Kidney (tissue), 22 donors: ENCODE data around the gene PRKCQ. TPM values are rescaled to one million over a fixed set of nuclear protein-coding genes. Genes with fewer than 3 reads are reported as not detected.

ENCODE experiments used
- DNase-seq, 5 donors: peaks; one replicate each; pipeline ENCODE4 v3.0.0-alpha.2; 2013 to 2020
- FAIRE-seq: peaks from 2 replicates; lab custom pipeline; 2012; peaks lifted over from hg19 to GRCh38; lab: Jason Lieb, UNC
- H3K27ac ChIP-seq, 2 donors: one replicate each; pipeline ENCODE4 v1.7.0; 2013; ENCODE audit warnings: low read depth in 2 of 2, low read length in 2 of 2, inconsistent platforms in 1 of 2
- H3K27me3 ChIP-seq: one replicate; pipeline ENCODE4 v1.7.1; 2013; ENCODE audit warnings: low read length, inconsistent platforms; ENCODE audit not compliant: control insufficient read depth, insufficient read depth
- H3K36me3 ChIP-seq, 3 donors: one replicate each; pipeline versions ENCODE4 v1.7.0 to v1.7.1; 2013; ENCODE audit warnings: low read length in 3 of 3, control low read depth in 1 of 3, inconsistent platforms in 1 of 3; ENCODE audit not compliant: insufficient read depth in 3 of 3, control insufficient read depth in 2 of 3
- H3K4me1 ChIP-seq, 3 donors: one replicate each; pipeline versions ENCODE4 v1.7.0 to v1.7.1; 2013; ENCODE audit warnings: low read length in 3 of 3, inconsistent platforms in 1 of 3, low read depth in 1 of 3; ENCODE audit not compliant: control insufficient read depth in 2 of 3, insufficient read depth in 2 of 3
- H3K4me3 ChIP-seq, 3 donors: one replicate each; pipeline versions ENCODE4 v1.7.0 to v1.8.1; 2013; ENCODE audit warnings: low read length in 3 of 3, control low read depth in 1 of 3, inconsistent platforms in 1 of 3
- H3K9ac ChIP-seq, 3 donors: one replicate each; pipeline versions ENCODE4 v1.7.0 to v1.7.1; 2013; ENCODE audit warnings: low read length in 3 of 3, control low read depth in 1 of 3, inconsistent platforms in 1 of 3
- H3K9me3 ChIP-seq, 3 donors: one replicate each; pipeline versions ENCODE4 v1.7.0 to v1.7.1; 2013; ENCODE audit warnings: low read length in 3 of 3, control low read depth in 1 of 3, inconsistent platforms in 1 of 3; ENCODE audit not compliant: control insufficient read depth in 2 of 3, insufficient read depth in 1 of 3
- CTCF ChIP-seq: IDR thresholded peaks from 3 replicates; pipeline ENCODE4 v1.5.1; 2012; ENCODE audit warnings: mild to moderate bottlenecking, moderate library complexity, borderline replicate concordance; ENCODE audit not compliant: insufficient read depth; ENCODE audit errors: extremely low read depth
- intact Hi-C: fragments of 100-400 bp; cut with DNase I; formaldehyde crosslinking; loops from one replicate; pipeline ENCODE4 v1.11.1; 2022
- long read RNA-seq, 10 donors: library from polyadenylated mRNA in 1 of 10; unstranded in 1 of 10; transcript quantifications; one replicate each; pipeline ENCODE4 v2.0.0 and lab custom pipeline, GENCODE V29; 2021 to 2026
- polyA plus RNA-seq: library from polyadenylated mRNA; stranded (reverse); fragments of 350-450 nt; fragmentation: Illumina TruSeq; extraction: RNeasy Lipid Tissue Mini Kit (QIAGEN cat#74804); gene quantifications from one replicate; pipeline ENCODE4 v1.2.3, GENCODE V29; 2014; ENCODE audit warnings: low read depth, low replicate concordance; ENCODE audit not compliant: insufficient read depth
- total RNA-seq: library from RNA; stranded (reverse); fragmentation: NEBNext Ultra II Directional; extraction: Animal tissue kit (Norgen Biotek cat#: 25700); gene quantifications from one replicate; pipeline ENCODE4 v1.2.1, GENCODE V29; 2021
- donor health status: control.
- donor health status: control.
- donor health status: control.
- donor health status: control.
- donor health status: control.
- donor health status: DM: yes; HTN: yes; CAD: no.
- donor health status: Normal renal cell carcinoma (clear cell type).

PRKCQ gene
- total RNA-seq (17.5 TPM), polyA plus RNA-seq (6.1 TPM)
- long read RNA-seq, donor 1, partial matches to known transcripts, result 0 of 1 reads
- long read RNA-seq, donor 1, other reads (novel, unspliced or antisense), result 0 of 1 reads
- long read RNA-seq, donor 2, partial matches to known transcripts, result 0 of 3 reads
- long read RNA-seq, donor 2, other reads (novel, unspliced or antisense), result 0 of 3 reads
- long read RNA-seq, donor 3, partial matches to known transcripts, result 0 of 4 reads
- long read RNA-seq, donor 3, other reads (novel, unspliced or antisense), result 0 of 4 reads
- long read RNA-seq, donor 4, partial matches to known transcripts, result 0 of 1 reads
- long read RNA-seq, donor 4, other reads (novel, unspliced or antisense), result 0 of 1 reads
- long read RNA-seq, donor 5, partial matches to known transcripts, result 0 of 1 reads
- long read RNA-seq, donor 5, other reads (novel, unspliced or antisense), result 0 of 1 reads
- long read RNA-seq, donor 6, result 0 reads
- long read RNA-seq, donor 7, partial matches to known transcripts, result 5 of 13 reads
- long read RNA-seq, donor 7, other reads (novel, unspliced or antisense), result 5 of 13 reads
- long read RNA-seq, donor 8, partial matches to known transcripts, result 0 of 3 reads
- long read RNA-seq, donor 8, other reads (novel, unspliced or antisense), result 0 of 3 reads
- long read RNA-seq, donor 9, result 0 reads
- long read RNA-seq, donor 10, partial matches to known transcripts, result 0 of 1 reads
- long read RNA-seq, donor 10, other reads (novel, unspliced or antisense), result 0 of 1 reads

GRCh38 chr10:6579904-6580278, at the start of gene PRKCQ:
Gene PRKCQ (minus strand): TSS chr10:6580276. CDS start chr10:6515135, 65,141 bp downstream.
- intact Hi-C loops, result no loop called here
- Histone ChIP-seq H3K27ac (peak within 1 kb of the TSS; percentile 51 to 77), H3K27me3 (peaks cover 2% of the 10 kb centered on the region), H3K9me3 (no peaks in the 10 kb centered on the region), H3K36me3 (no peaks in the 10 kb centered on the region), H3K9ac (peak within 1 kb of the TSS; percentile 68 to 85 (median 85)), H3K4me3 (peak within 1 kb of the TSS; percentile 71 to 83 (median 77)), H3K4me1 (no peaks in the 10 kb centered on the region)
- FAIRE-seq, result no peak
- TF ChIP-seq CTCF, result no peak
- DNase-seq, result peak in 4 of 5 donors; percentile 59 to 71 (median 66)

- no peak overlapping the region for H3K9ac ChIP-seq
- FAIRE-seq (no peak), DNase-seq (no peak)
- TF ChIP-seq CTCF, result no peak
- no peaks in the 10 kb centered on the region for H3K27me3 ChIP-seq
- intact Hi-C loops, result no loop called here
- no peak overlapping the region for H3K27ac ChIP-seq
- no peaks in the 10 kb centered on the region for H3K36me3 ChIP-seq
- no peaks in the 10 kb centered on the region for H3K9me3 ChIP-seq
- H3K4me1 ChIP-seq, result no peaks in the 10 kb centered on the region
- H3K4me3 ChIP-seq, result no peak overlapping the region
Measured at GRCh38 chr10:6625428-6625827, 45.4 kb upstream of the PRKCQ start.

GRCh38 chr10:6624392-6624791, 44.3 kb upstream of the PRKCQ start:
- intact Hi-C loops, result no loop called here
- no peaks in the 10 kb centered on the region for H3K4me1 ChIP-seq
- H3K4me3 ChIP-seq, result no peak overlapping the region
- no peaks in the 10 kb centered on the region for H3K36me3 ChIP-seq
- no peak overlapping the region for H3K27ac ChIP-seq
- FAIRE-seq, result no peak
- no peaks in the 10 kb centered on the region for H3K27me3 ChIP-seq
- TF ChIP-seq CTCF, result no peak
- no peak overlapping the region for H3K9ac ChIP-seq
- DNase-seq, result peak in 1 of 5 donors; percentile 7
- H3K9me3 ChIP-seq, result no peaks in the 10 kb centered on the region
